Mucosa of descending colon (tissue), 3 donors: Measurements from ENCODE around the gene EFHD1. TPM values are rescaled to one million over a fixed set of nuclear protein-coding genes. Genes with fewer than 3 reads are reported as not detected.

Experiments used
- ATAC-seq: fragments of 200-7000 bp; cut with Tn5 transposase; one replicate; pipeline ENCODE4 v1.9.1; 2020; ENCODE audit warnings: mild to moderate bottlenecking, moderate library complexity
- DNase-seq, 3 donors: peaks; one replicate each; pipeline ENCODE4 v3.0.0-alpha.2; 2020
- H3K36me3 ChIP-seq: fragments of 200-600 bp; one replicate; pipeline ENCODE4 v1.8.0; 2021; ENCODE audit warnings: low read depth, mild to moderate bottlenecking
- H3K4me1 ChIP-seq: fragments of 200-600 bp; one replicate; pipeline ENCODE4 v1.8.0; 2021; ENCODE audit warnings: low read depth, mild to moderate bottlenecking
- H3K4me3 ChIP-seq: fragments of 200-600 bp; one replicate; pipeline ENCODE4 v1.8.0; 2021; ENCODE audit warnings: mild to moderate bottlenecking
- H3K9me3 ChIP-seq: fragments of 200-600 bp; one replicate; pipeline ENCODE4 v1.8.0; 2021; ENCODE audit warnings: mild to moderate bottlenecking
- CTCF ChIP-seq: fragments of 200-600 bp; IDR thresholded peaks from one replicate; pipeline ENCODE4 v1.8.0; 2022; ENCODE audit warnings: antibody characterized with exemption, mild to moderate bottlenecking
- intact Hi-C, 2 donors: fragments of 100-400 bp; cut with DNase I in 1 of 2; cut with micrococcal nuclease in 1 of 2; formaldehyde crosslinking; loops; one replicate each; pipeline versions ENCODE4 v1.11.0 to v1.11.1; 2022; cut with DNase I, micrococcal nuclease
- total RNA-seq, 3 donors: library from RNA; stranded (reverse); fragmentation: NEBNext Ultra II Directional in 2 of 3; extraction: Animal tissue kit (Norgen Biotek cat#: 25700) in 2 of 3; gene quantifications; one replicate each; pipeline versions ENCODE4 v1.2.1 to v1.2.4, GENCODE V29; 2021 to 2023
- donor health status: DM: no; HTN: no; CAD: no; lungs with moderate emphysema.
- donor health status: DM: no; HTN: no; CAD: no.
- donor health status: DM: no; HTN: yes; CAD: no.

Gene EFHD1
- total RNA-seq, 3 donors from 2014 or later: 2.2 to 4.8 (median 4.6) TPM

GRCh38 chr2:232588680-232589585 is 44.5 kb upstream of the EFHD1 start:
- ATAC-seq (peak; percentile 74), DNase-seq (peak; percentile 62 to 80 (median 79))
- peaks cover 13% of the 10 kb centered on the region for H3K4me1 ChIP-seq
- no peaks in the 10 kb centered on the region for H3K9me3 ChIP-seq
- intact Hi-C loops: no loop called here
- no peaks in the 10 kb centered on the region for H3K36me3 ChIP-seq
- H3K4me3 ChIP-seq: no peak overlapping the region
- no peak for TF ChIP-seq CTCF

- Histone ChIP-seq H3K9me3 (no peaks in the 10 kb centered on the region), H3K4me3 (no peak overlapping the region), H3K4me1 (peaks cover 18% of the 10 kb centered on the region), H3K36me3 (no peaks in the 10 kb centered on the region)
- DNase-seq: peak; percentile 67 to 79 (median 67)
- TF ChIP-seq CTCF: no peak
- intact Hi-C loops: no loop called here
- peak; percentile 85 for ATAC-seq
Observed at GRCh38 chr2:232592772-232593395, 40.5 kb upstream of the EFHD1 start.

- ATAC-seq: peak; percentile 9
- no peak for DNase-seq
- no peak overlapping the region for H3K4me3 ChIP-seq
- intact Hi-C loops: no loop called here
- H3K4me1 ChIP-seq: peaks cover 17% of the 10 kb centered on the region
- no peak for TF ChIP-seq CTCF
- no peaks in the 10 kb centered on the region for H3K9me3 ChIP-seq
- no peaks in the 10 kb centered on the region for H3K36me3 ChIP-seq
Observed at GRCh38 chr2:232593982-232594381, 39.4 kb upstream of the EFHD1 start.

- no peak for ATAC-seq
- DNase-seq: no peak
- no peak overlapping the region for H3K4me3 ChIP-seq
Observed at GRCh38 chr2:232597362-232598079, 35.9 kb upstream of the EFHD1 start.

More at GRCh38 chr2:232597362-232598079, 35.9 kb upstream of the EFHD1 start:
- intact Hi-C loops: no loop called here
- Histone ChIP-seq H3K9me3 (no peaks in the 10 kb centered on the region), H3K4me1 (peaks cover 14% of the 10 kb centered on the region), H3K36me3 (no peaks in the 10 kb centered on the region)
- no peak for TF ChIP-seq CTCF
